ENCODE measurements around the gene SNAP25.

DNA sequence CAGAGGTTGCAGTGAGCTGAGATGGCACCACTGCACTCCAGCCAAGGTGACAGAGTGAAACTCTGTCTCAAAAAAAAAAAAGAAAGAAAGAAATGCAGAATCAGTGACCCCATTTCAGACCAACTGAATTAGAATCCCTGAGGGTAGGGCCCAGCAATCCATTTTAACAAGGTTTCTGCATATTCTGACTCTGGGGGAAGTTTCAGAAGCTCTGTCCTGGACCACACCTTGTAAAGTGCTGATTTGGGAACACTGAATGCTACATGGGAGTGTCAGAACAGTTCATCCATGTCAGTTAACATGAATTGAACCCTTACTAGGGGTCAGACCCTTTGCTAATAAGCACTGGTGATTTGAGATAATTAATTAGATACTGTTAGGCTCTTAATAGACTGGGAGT lies 52.0 kb downstream of the SNAP25 start:
- TF ChIP-seq, protein P1, sequence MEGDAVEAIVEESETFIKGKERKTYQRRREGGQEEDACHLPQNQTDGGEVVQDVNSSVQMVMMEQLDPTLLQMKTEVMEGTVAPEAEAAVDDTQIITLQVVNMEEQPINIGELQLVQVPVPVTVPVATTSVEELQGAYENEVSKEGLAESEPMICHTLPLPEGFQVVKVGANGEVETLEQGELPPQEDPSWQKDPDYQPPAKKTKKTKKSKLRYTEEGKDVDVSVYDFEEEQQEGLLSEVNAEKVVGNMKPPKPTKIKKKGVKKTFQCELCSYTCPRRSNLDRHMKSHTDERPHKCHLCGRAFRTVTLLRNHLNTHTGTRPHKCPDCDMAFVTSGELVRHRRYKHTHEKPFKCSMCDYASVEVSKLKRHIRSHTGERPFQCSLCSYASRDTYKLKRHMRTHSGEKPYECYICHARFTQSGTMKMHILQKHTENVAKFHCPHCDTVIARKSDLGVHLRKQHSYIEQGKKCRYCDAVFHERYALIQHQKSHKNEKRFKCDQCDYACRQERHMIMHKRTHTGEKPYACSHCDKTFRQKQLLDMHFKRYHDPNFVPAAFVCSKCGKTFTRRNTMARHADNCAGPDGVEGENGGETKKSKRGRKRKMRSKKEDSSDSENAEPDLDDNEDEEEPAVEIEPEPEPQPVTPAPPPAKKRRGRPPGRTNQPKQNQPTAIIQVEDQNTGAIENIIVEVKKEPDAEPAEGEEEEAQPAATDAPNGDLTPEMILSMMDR (IDR thresholded peaks at IDR 0.05) = no peak
- TF ChIP-seq POLR2A (IDR thresholded peaks at IDR 0.05) = no peak

Measured in vagina (tissue), 2 donors.